ENCODE data around the gene PLLP.

DNA sequence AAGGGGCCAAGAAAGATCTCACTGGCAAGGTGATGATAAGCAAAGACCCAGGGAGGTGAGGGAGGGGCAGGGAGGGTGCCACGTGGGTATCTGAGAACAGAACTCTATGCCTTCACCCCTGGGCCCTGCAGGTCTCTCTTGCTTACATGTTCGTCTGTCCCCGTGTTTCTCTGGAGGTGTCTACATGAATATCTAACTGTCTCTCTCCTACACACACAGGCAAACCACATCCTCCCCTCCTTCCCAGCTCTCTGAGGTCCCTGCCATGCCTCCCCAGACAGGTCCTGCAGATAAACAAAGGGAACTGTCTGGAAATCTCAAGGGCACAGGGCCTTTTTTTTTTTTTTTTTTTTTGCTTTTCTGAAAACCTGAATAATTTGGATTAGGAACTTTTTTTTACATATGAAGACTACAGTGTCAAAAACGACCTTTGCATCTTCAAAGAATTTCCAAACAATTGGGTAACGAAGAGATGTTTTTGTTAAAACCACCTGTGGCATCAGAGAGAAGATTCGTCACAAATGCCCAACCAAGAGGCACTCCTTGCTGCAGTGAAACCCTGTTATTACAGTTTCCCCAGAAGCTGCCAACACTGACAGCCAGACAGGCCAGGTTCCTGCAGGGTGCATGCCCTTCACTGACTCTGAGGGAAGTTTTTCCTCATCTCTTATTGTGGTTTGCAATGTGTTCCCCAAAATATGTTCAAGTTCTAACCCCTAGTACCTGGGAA lies 17.8 kb downstream of the PLLP start:
- TF ChIP-seq, protein P1, sequence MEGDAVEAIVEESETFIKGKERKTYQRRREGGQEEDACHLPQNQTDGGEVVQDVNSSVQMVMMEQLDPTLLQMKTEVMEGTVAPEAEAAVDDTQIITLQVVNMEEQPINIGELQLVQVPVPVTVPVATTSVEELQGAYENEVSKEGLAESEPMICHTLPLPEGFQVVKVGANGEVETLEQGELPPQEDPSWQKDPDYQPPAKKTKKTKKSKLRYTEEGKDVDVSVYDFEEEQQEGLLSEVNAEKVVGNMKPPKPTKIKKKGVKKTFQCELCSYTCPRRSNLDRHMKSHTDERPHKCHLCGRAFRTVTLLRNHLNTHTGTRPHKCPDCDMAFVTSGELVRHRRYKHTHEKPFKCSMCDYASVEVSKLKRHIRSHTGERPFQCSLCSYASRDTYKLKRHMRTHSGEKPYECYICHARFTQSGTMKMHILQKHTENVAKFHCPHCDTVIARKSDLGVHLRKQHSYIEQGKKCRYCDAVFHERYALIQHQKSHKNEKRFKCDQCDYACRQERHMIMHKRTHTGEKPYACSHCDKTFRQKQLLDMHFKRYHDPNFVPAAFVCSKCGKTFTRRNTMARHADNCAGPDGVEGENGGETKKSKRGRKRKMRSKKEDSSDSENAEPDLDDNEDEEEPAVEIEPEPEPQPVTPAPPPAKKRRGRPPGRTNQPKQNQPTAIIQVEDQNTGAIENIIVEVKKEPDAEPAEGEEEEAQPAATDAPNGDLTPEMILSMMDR (IDR thresholded peaks at IDR 0.05): no peak
- no peak for TF ChIP-seq POLR2A (IDR thresholded peaks at IDR 0.05)
- no peak for TF ChIP-seq POLR2AphosphoS5 (IDR thresholded peaks at IDR 0.05)
